WTC11 (cell line): Measurements from ENCODE around the gene NUDT21. TPM values are rescaled to one million over a fixed set of nuclear protein-coding genes. Genes with fewer than 3 reads are reported as not detected.

Experiments used
- ATAC-seq: fragments of 200-7000 bp; cut with Tn5 transposase; 2 replicates; pipeline ENCODE4 v1.10.0; 2021; ENCODE audit warnings: mild to moderate bottlenecking, moderate library complexity
- CTCF ChIA-PET: fragments of 300-600 bp; sonication (Branson Sonifier 250); formaldehyde crosslinking; loops from one replicate; lab custom pipeline; 2021; ENCODE audit warnings: antibody characterized with exemption; lab: Charles Lee
- POLR2A ChIA-PET: fragments of 350-600 bp; sonication (Branson Sonifier 250); formaldehyde crosslinking; loops from one replicate; lab custom pipeline; 2021; ENCODE audit warnings: antibody characterized with exemption; lab: Charles Lee
- DNase-seq: peaks from one replicate; pipeline ENCODE4 v3.0.0; 2021; ENCODE audit warnings: low spot score
- H3K27ac Mint-ChIP-seq: 2 replicates; pipeline ENCODE4 v1.8.0; 2021; ENCODE audit warnings: mixed read lengths
- H3K27me3 Mint-ChIP-seq: 2 replicates; pipeline ENCODE4 v1.8.0; 2021; ENCODE audit warnings: low read depth, mild to moderate bottlenecking, moderate library complexity, mixed read lengths
- H3K36me3 Mint-ChIP-seq: 2 replicates; pipeline ENCODE4 v1.8.0; 2021; ENCODE audit warnings: mixed read lengths
- H3K4me1 Mint-ChIP-seq: 2 replicates; pipeline ENCODE4 v1.8.0; 2022; ENCODE audit warnings: mixed read lengths
- H3K4me3 Mint-ChIP-seq: 2 replicates; pipeline ENCODE4 v1.8.0; 2021; ENCODE audit warnings: mild to moderate bottlenecking, moderate library complexity, mixed read lengths
- H3K9me3 Mint-ChIP-seq: 2 replicates; pipeline ENCODE4 v1.8.0; 2021; ENCODE audit warnings: mixed read lengths
- ARID4B ChIP-seq: sonication (generic); formaldehyde crosslinking; IDR thresholded peaks from 2 replicates; pipeline ENCODE4 v1.8.0; 2023; ENCODE audit warnings: missing genetic modification reagents, mild to moderate bottlenecking, borderline replicate concordance
- ESRRA ChIP-seq: sonication (generic); formaldehyde crosslinking; IDR thresholded peaks from 2 replicates; pipeline ENCODE4 v1.8.1; 2022; ENCODE audit warnings: mild to moderate bottlenecking, missing genetic modification reagents, borderline replicate concordance
- FOXP1 ChIP-seq: sonication (generic); formaldehyde crosslinking; IDR thresholded peaks from 2 replicates; pipeline ENCODE4 v1.8.0; 2022; ENCODE audit warnings: missing genetic modification reagents, mild to moderate bottlenecking, moderate library complexity, borderline replicate concordance
- GABPB1 ChIP-seq: sonication (generic); formaldehyde crosslinking; IDR thresholded peaks from 2 replicates; pipeline ENCODE4 v1.8.1; 2023; ENCODE audit warnings: mild to moderate bottlenecking, missing genetic modification reagents
- NFE2L1 ChIP-seq: sonication (generic); formaldehyde crosslinking; IDR thresholded peaks from 2 replicates; pipeline ENCODE4 v1.8.1; 2023; ENCODE audit warnings: missing genetic modification reagents
- NR3C1 ChIP-seq: sonication (generic); formaldehyde crosslinking; conservative IDR thresholded peaks from 2 replicates; pipeline ENCODE4 v1.8.1; 2023; ENCODE audit warnings: low read depth, mild to moderate bottlenecking, missing genetic modification reagents
- RELA ChIP-seq: sonication (generic); formaldehyde crosslinking; IDR thresholded peaks from 2 replicates; pipeline ENCODE4 v1.8.1; 2022; ENCODE audit warnings: missing genetic modification reagents, mild to moderate bottlenecking, borderline replicate concordance
- ZNF281 ChIP-seq: sonication (generic); formaldehyde crosslinking; IDR thresholded peaks from 2 replicates; pipeline ENCODE4 v1.8.0; 2023; ENCODE audit warnings: mild to moderate bottlenecking, missing genetic modification reagents
- ZNF512 ChIP-seq: sonication (generic); formaldehyde crosslinking; IDR thresholded peaks from 2 replicates; pipeline ENCODE4 v1.8.1; 2022; ENCODE audit warnings: missing genetic modification reagents, borderline replicate concordance
- ZNF671 ChIP-seq: fragments of 250-450 bp; sonication (Bioruptor Pico); IDR thresholded peaks from 2 replicates; pipeline ENCODE4 v1.8.0; 2021; ENCODE audit warnings: mild to moderate bottlenecking
- total RNA-seq: library from RNA; stranded (reverse); gene quantifications from 3 replicates; pipeline ENCODE4 v1.2.3, GENCODE V29; 2021
- TF ChIP-seq, protein P1 (sequence below): fragments of 250-450 bp; sonication (Bioruptor Pico); conservative IDR thresholded peaks from 2 replicates; pipeline ENCODE4 v1.9.0; 2021; ENCODE audit warnings: mild to moderate bottlenecking

NUDT21 gene
- total RNA-seq, 1 experiment from 2014 or later, result 263 TPM

DNA sequence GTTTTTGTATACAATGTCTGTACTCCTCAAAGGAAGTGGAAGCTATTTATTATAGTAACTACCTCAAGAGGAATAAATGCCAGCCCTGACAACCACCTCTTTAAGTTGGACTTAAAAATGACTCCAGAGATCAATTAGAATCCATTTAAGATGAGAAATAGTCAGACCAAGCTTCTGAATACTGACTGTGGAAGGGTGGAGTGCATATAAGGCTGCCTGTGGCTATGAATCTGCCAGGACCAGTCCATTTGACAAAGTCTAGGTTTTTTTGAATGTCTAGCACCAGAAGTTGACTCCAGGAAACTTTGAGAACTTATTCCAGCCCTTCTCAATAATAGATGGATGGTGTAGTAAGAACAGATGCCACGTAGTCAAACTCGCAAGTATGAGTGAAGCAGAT, 15.2 kb upstream of the NUDT21 start (continued):
- TF ChIP-seq ZNF512, result no peak
- TF ChIP-seq RELA (CRISPR knock-in tag), result no peak
- no peak for TF ChIP-seq GABPB1
- TF ChIP-seq, protein P1, sequence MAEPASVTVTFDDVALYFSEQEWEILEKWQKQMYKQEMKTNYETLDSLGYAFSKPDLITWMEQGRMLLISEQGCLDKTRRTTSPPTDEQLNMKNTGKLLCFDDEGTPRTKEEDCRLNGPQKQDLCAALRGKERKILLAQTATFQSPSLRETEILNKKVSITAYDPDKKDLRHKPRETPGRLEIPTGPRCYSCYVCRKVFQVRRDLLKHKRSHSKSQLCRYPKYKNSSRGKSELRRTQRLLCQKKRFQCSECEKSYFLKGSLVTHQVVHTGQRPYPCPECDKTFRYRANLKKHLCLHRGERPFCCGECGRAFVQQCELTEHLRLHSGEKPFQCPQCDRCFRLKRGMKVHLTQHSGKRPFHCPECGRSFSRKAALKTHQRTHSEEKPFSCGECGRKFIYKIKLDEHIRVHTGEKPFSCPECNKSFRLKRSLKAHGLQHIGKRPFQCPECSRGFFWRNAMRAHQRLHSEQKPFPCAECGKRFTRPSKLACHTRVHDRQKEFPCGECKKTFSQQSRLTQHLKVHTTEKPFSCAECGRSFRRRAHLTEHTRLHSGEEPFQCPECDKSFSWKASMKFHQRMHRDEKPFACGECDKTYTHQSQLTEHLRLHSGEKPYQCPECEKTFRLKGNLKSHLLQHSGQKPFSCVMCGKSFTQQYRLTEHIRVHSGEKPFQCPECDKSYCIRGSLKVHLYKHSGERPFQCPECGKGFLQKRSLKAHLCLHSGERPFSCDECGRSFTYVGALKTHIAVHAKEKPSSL (CRISPR knock-in tag), result no peak
- TF ChIP-seq ZNF281 (CRISPR knock-in tag), result no peak

DNA sequence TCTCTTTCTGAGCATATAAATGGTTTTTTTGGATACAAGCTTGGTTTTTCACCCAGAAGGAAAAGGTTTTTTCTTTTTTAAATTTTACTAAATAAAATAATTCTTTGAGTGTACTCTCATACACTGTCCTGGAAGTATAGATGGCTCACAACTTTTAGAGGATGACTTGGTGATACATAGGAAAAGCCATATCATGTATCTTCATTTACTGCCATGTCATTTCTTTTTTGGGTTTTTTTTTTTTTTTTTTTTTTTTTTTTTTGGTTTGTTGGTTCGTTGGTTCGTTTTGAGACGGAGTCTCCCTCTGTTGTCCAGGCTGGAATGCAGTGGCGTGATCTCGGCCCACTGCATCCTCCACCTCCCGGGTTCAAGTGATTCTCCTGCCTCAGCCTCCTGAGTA, 12.0 kb upstream of the NUDT21 start:
- Mint-ChIP-seq H3K36me3 (peaks cover 76% of the 10 kb centered on the region), H3K4me3 (no peak overlapping the region), H3K27ac (no peak overlapping the region), H3K4me1 (no peaks in the 10 kb centered on the region), H3K9me3 (no peaks in the 10 kb centered on the region), H3K27me3 (no peaks in the 10 kb centered on the region)
- POLR2A ChIA-PET, result interaction anchor here (0.6 to 0.7 kb wide), 3 partner anchors 613 to 1429 kb away, joined by 3 to 5 read pairs (median 3); no protein-coding TSS in a partner anchor
- CTCF ChIA-PET, result interaction anchor here (0.6 kb wide), 1 partner anchor 62 kb away, joined by 4 read pairs; no protein-coding TSS in a partner anchor
- no peak for ATAC-seq
- TF ChIP-seq NFE2L1 (CRISPR knock-in tag), result no peak
- TF ChIP-seq ZNF671 (CRISPR knock-in tag), result no peak
- no peak for TF ChIP-seq ARID4B (CRISPR knock-in tag)
- TF ChIP-seq NR3C1 (CRISPR knock-in tag), result no peak
- no peak for TF ChIP-seq FOXP1 (CRISPR knock-in tag)
- DNase-seq, result no peak

DNA sequence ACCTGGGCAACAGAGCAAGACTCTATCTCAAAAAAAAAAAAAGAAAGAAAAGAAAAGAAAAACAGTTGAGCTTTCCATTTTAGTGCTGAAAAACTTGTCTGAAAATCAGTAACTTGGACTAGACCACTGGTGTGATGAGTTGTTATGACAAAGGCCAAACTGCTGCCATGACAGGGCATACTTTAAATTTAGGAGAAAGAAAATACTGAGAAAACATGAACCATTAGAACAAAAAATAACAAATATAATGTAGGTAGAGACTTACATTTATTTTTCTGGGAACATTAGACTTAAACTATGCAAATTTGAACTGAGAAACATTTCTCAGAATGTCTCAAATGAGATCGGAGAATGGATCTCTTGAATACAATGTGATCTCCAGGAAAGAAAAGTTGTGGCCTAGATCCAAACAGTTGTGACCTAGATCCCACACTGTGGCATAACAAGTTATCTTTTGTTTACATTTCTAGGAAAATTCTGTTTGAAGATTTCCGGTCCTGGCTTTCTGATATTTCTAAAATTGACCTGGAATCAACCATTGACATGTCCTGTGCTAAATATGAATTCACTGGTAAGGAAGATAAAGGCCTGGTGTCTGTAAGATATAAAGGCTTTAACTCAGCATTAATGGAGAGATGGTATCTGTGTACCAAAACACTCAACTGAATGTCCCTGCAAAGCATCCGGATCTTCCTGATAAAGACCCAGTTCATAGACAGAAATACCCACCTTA, 11.1 kb upstream of the NUDT21 start:
- TF ChIP-seq ESRRA (CRISPR knock-in tag), result no peak
- no peaks in the 10 kb centered on the region for H3K9me3 Mint-ChIP-seq
- H3K27me3 Mint-ChIP-seq, result no peaks in the 10 kb centered on the region
- DNase-seq (no peak), ATAC-seq (no peak)
- ChIA-PET CTCF (no interaction called here), POLR2A (no interaction called here)
- H3K4me1 Mint-ChIP-seq, result no peaks in the 10 kb centered on the region
- H3K4me3 Mint-ChIP-seq, result no peak overlapping the region
- H3K36me3 Mint-ChIP-seq, result peaks cover 73% of the 10 kb centered on the region
- H3K27ac Mint-ChIP-seq, result no peak overlapping the region
